Stimulated activated CD4-positive, alpha-beta T cell treated with anti-CD3 and anti-CD28 coated beads, Interleukin-1b, Interleukin-23, amount 100 ng/mL, for 48 hours (primary cell): ENCODE measurements around the gene PTGS1.
"Not testable (repeated sequence)": the region's sequence is repeated elsewhere in the genome, so short reads cannot be mapped to it uniquely, and the experiment has no call there.

Experiments
- DNase-seq: peaks from one replicate; pipeline ENCODE4 v3.0.0-alpha.2; 2020

The PTGS1 gene

GRCh38 chr9:122347348-122348287 lies 23.2 kb upstream of the PTGS1 start:
- DNase-seq = no peak

- no peak for DNase-seq
These were observed 22.5 kb upstream of the PTGS1 start for GRCh38 chr9:122348288-122348777.

DNA sequence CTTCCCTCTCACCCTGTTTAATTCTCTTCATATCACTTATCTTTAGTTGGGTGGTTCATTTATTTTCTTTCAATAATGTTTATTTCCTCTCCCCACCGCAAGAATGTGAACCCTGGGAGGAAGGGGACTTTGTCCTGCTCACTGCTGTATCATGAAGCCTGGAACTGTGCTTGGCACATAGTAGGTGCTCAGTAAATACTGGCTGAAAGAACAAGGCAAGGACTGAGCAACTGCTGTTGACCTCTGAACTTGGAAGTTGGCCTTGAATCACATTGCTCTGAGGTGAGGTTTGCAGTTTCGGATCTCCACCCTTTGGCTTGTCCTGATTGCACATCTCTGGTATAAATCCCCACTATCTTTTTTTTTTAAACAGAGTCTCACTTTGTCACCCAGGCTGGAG lies 22.0 kb upstream of the PTGS1 start:
- DNase-seq = no peak

DNA sequence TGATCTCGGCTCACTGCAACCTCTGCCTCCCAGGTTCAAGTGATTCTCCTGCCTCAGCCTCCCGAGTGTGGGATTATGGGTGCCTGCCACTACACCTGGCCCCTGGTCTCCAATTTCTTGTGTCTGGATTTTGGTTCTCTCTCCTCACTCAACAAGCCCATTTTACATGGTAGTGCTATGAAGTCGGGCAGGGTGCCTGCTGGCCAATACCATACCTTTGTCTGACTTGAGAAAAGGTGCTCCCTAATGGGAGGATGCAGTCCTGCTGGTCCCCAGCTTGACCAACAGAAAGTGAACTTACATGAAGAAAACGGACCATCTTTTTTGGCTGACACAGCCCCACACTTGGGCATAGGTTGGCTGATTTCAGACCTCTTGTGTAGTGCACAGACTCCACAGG lies 21.6 kb upstream of the PTGS1 start:
- DNase-seq = no peak

- DNase-seq = peak; percentile 77
These were observed 20.1 kb upstream of the PTGS1 start for GRCh38 chr9:122350577-122351355.

- no peak for DNase-seq
These were observed 16.2 kb upstream of the PTGS1 start for GRCh38 chr9:122354536-122355199.

GRCh38 chr9:122355336-122355875 lies 15.4 kb upstream of the PTGS1 start:
- no peak for DNase-seq

DNA sequence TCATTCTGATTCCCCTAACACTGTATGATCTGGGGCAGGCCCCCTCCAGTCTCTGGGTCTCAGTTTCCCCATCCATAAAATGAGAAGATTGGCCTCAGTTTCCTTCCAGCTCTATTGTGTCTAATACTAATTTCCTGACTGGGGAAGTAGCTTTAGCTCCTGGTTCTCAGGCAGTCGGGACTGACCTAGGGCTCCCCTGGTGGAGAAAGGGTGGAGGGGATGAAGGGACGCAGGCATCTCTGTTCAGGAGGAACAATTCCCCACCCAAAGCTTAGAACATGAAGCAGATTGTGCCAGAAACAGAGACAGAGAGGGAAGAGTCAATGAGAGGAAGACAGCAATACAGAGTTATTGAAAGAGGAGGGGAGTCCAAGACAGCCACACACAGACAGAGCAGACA lies 14.2 kb upstream of the PTGS1 start:
- no peak for DNase-seq

DNA sequence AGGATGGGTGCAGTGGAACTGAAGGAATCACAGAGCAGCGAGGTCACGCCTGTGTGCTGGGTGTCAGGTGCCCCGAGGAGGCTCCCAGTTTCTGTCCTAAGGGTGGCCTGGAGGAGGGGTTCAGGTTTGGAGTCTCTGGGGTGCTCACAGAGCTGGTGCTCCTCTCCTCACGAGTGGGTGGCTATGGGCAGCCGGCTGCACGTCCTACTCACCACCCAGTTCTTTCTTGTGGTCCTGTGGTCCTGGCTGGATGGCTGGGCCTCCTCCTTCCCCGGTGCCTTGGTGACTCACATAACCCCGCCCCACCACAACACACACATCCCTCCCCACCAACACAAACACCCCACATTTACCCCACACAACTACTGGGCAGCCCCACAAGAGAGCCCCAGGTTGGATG lies 9.9 kb upstream of the PTGS1 start:
- DNase-seq = no peak

- DNase-seq = not testable (repeated sequence)
These were observed 7.7 kb upstream of the PTGS1 start for GRCh38 chr9:122363131-122363530.

GRCh38 chr9:122364117-122364782 lies 6.6 kb upstream of the PTGS1 start:
- no peak for DNase-seq

- no peak for DNase-seq
These were observed 6.1 kb upstream of the PTGS1 start for GRCh38 chr9:122364783-122365150.

DNA sequence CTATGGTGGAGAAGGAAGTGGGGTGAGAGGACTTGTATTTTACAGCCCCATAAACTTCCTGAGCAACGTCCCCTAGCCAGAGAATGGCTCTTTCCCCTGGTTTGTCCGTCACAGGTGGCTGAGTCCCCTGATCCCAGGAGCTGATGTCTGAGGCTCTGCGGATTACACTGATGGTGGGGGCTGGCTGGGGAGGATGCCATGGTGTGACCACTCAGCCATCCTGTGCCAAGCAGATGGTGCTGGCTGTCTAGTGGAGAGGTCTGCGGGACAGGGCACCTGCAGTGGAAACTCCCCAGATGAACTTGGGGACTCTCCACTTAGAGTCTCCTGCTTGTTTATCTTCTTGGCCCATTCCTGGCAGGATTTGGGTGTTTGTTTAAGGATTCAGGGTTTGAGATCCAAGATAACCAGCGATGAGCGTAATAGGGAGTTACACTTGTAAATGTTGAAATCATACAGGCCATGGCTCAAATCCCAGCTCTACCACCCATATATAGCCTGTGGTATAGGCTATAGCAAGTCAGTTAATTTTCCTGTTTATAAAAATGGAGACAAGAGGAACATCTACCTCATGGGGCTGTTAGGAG lies 4.7 kb upstream of the PTGS1 start:
- DNase-seq = no peak

- no peak for DNase-seq
These were observed 3.8 kb upstream of the PTGS1 start for GRCh38 chr9:122367065-122367464.

DNA sequence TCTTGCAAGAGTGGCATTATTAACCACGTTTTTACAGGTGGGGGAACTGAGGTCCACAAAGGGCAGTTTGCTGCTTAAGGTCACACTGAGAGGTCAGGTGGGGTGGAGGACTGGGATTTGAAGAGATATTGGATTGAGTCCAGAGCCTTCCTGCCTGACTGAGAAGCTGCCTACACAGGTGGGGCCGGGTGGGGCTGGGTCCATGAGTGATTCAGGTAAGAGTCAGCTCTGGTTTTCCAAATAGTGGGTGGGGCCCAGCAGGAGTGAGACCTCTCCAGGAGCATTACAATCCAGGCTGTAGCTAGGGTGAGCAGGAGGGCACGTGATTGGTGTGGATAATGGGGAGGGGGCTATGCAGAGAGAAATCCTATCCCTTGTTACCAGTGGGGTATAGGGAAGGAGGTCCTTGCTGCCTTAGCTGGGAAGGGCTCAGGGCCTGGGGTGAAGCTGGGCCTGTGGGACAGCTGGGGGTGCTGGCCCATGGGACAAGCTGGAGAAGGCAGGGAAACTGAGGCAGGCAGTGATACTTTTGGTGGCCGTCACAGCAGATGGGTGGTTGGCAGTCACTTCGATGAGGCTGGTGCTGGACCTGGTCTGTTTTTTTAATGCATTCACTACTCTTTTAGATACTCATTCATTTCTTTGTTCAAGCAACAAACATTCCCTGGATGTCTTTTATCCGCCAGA lies 2.9 kb upstream of the PTGS1 start:
- DNase-seq = no peak

DNA sequence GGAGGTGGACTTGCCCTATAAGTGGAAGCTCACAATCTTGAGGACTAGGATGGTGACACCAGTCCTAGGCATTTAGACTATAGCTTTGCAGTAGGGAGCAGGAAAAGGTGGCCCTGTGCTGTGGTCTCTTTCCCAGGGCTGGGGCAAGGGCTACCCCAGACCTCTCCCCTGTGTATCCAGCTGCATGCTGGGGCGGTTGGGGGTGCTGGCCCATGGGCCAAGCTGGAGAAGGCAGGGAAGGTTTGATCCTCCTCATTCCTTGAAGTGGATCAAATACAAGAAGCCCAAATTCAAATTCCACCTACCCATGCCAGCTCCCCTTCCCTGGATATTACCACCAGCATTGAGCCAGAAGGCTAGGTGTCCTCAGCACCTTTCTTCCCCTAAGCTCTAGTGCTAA lies 2.2 kb upstream of the PTGS1 start:
- no peak for DNase-seq

GRCh38 chr9:122370303-122370702 lies 521 bp upstream of the PTGS1 start:
- no peak for DNase-seq

GRCh38 chr9:122371846-122372245 lies 1.0 kb downstream of the PTGS1 start:
- DNase-seq = no peak

GRCh38 chr9:122372856-122373845 lies 2.3 kb downstream of the PTGS1 start:
- DNase-seq = no peak

GRCh38 chr9:122374885-122375420 lies 4.1 kb downstream of the PTGS1 start:
- DNase-seq = no peak
